HG03521 (cell line): ENCODE measurements around the gene MAPK8IP1.

Source experiments
- ATAC-seq: cut with Tn5 transposase; IDR thresholded peaks from one replicate; pipeline ENCODE4 v1.9.1; 2021; ENCODE audit warnings: mild to moderate bottlenecking, moderate library complexity; ENCODE audit not compliant: unreplicated experiment

The MAPK8IP1 gene

GRCh38 chr11:45924036-45924915 lies 38.8 kb downstream of the MAPK8IP1 start:
- no peak for ATAC-seq

GRCh38 chr11:45924927-45925326 lies 39.5 kb downstream of the MAPK8IP1 start:
- ATAC-seq = no peak

- no peak for ATAC-seq
Measured at GRCh38 chr11:45925550-45925949, 40.1 kb downstream of the MAPK8IP1 start.

GRCh38 chr11:45926001-45926401 lies 40.5 kb downstream of the MAPK8IP1 start:
- ATAC-seq = no peak

GRCh38 chr11:45926536-45927331 lies 41.3 kb downstream of the MAPK8IP1 start:
- no peak for ATAC-seq

GRCh38 chr11:45927332-45927683 lies 41.9 kb downstream of the MAPK8IP1 start:
- no peak for ATAC-seq

GRCh38 chr11:45927684-45928413 lies 42.4 kb downstream of the MAPK8IP1 start:
- ATAC-seq = no peak

- ATAC-seq = no peak
Measured at GRCh38 chr11:45928535-45929215, 43.2 kb downstream of the MAPK8IP1 start.

- ATAC-seq = no peak
Measured at GRCh38 chr11:45929486-45930030, 44.1 kb downstream of the MAPK8IP1 start.

GRCh38 chr11:45930031-45930794 lies 44.8 kb downstream of the MAPK8IP1 start:
- ATAC-seq = peak; percentile 85

GRCh38 chr11:45930951-45931570 lies 45.6 kb downstream of the MAPK8IP1 start:
- ATAC-seq = no peak

- ATAC-seq = no peak
Measured at GRCh38 chr11:45931739-45932138, 46.3 kb downstream of the MAPK8IP1 start.

GRCh38 chr11:45932217-45932616 lies 46.8 kb downstream of the MAPK8IP1 start:
- ATAC-seq = no peak

- ATAC-seq = no peak
Measured at GRCh38 chr11:45933131-45933831, 47.8 kb downstream of the MAPK8IP1 start.

- no peak for ATAC-seq
Measured at GRCh38 chr11:45933846-45934579, 48.6 kb downstream of the MAPK8IP1 start.

GRCh38 chr11:45934580-45935318 lies 49.3 kb downstream of the MAPK8IP1 start:
- no peak for ATAC-seq

GRCh38 chr11:45935349-45936064 lies 50.1 kb downstream of the MAPK8IP1 start:
- no peak for ATAC-seq
